IMR-90 (cell line): ENCODE data around the gene ATF5. TPM values are rescaled to one million over a fixed set of nuclear protein-coding genes. Genes with fewer than 3 reads are reported as not detected.

Source experiments
- ATAC-seq: fragments of 200-7000 bp; cut with Tn5 transposase; 2 replicates; pipeline ENCODE4 v1.9.1; 2020; ENCODE audit warnings: low read depth, mild to moderate bottlenecking, moderate library complexity
- BruUV-seq: library from RNA; stranded (reverse); fragments of 400-500 nt; replicated peaks from 2 replicates; lab custom pipeline; 2021; lab: Mats Ljungman, UMichigan
- CTCF ChIA-PET: fragments of 300-600 bp; formaldehyde crosslinking; extraction: SDS; loops from one replicate; lab custom pipeline; 2021; ENCODE audit warnings: antibody characterized with exemption; lab: Yijun Ruan, JAX
- POLR2A ChIA-PET: fragments of 300-600 bp; sonication (Branson Sonifier 250); formaldehyde crosslinking; loops from one replicate; lab custom pipeline; 2022; ENCODE audit warnings: antibody characterized with exemption; ENCODE audit not compliant: unreplicated experiment; lab: Charles Lee
- DNase-seq: peaks from one replicate; pipeline ENCODE4 v3.0.0; 2013
- H2AFZ ChIP-seq: replicated peaks from 2 replicates; pipeline ENCODE3; 2013; ENCODE audit warnings: low read length, mild to moderate bottlenecking; ENCODE audit not compliant: poor library complexity
- H2AK5ac ChIP-seq: 2 replicates; pipeline ENCODE4 v1.6.1; 2013; ENCODE audit warnings: low read depth, low read length, inconsistent platforms
- H2AK9ac ChIP-seq: replicated peaks from 2 replicates; pipeline ENCODE3; 2013; ENCODE audit warnings: mild to moderate bottlenecking, low read depth, low read length, moderate library complexity; ENCODE audit not compliant: poor library complexity
- H2BK120ac ChIP-seq: 2 replicates; pipeline ENCODE4 v1.6.1; 2013; ENCODE audit warnings: low read depth, low read length, inconsistent platforms
- H2BK15ac ChIP-seq: 3 replicates; pipeline ENCODE4 v1.6.1; 2013; ENCODE audit warnings: low read depth, low read length, inconsistent platforms
- H2BK20ac ChIP-seq: 2 replicates; pipeline ENCODE4 v1.6.1; 2013; ENCODE audit warnings: low read depth, mild to moderate bottlenecking, inconsistent platforms, low read length, moderate library complexity
- H2BK5ac ChIP-seq: 2 replicates; pipeline ENCODE4 v1.6.1; 2013; ENCODE audit warnings: mild to moderate bottlenecking, low read depth, low read length, inconsistent platforms; ENCODE audit not compliant: poor library complexity, severe bottlenecking
- H3K14ac ChIP-seq: replicated peaks from 2 replicates; pipeline ENCODE4 v1.6.1; 2013; ENCODE audit warnings: low read depth, low read length, inconsistent platforms
- H3K18ac ChIP-seq: 2 replicates; pipeline ENCODE4 v1.6.1; 2013; ENCODE audit warnings: low read depth, low read length, control low read depth
- H3K23ac ChIP-seq: 2 replicates; pipeline ENCODE4 v1.6.1; 2013; ENCODE audit warnings: low read depth, low read length, inconsistent platforms
- H3K27ac ChIP-seq: 2 replicates; pipeline ENCODE4 v1.5.1; 2013; ENCODE audit warnings: mild to moderate bottlenecking, control low read depth, low read length; ENCODE audit not compliant: insufficient read depth
- H3K27me3 ChIP-seq: 2 replicates; pipeline ENCODE4 v1.6.1; 2013; ENCODE audit warnings: low read length; ENCODE audit not compliant: control insufficient read depth, insufficient read depth
- H3K36me3 ChIP-seq: 2 replicates; pipeline ENCODE4 v1.6.1; 2013; ENCODE audit warnings: low read length, mixed read lengths; ENCODE audit not compliant: control insufficient read depth, insufficient read depth
- H3K4ac ChIP-seq: 2 replicates; pipeline ENCODE4 v1.6.1; 2013; ENCODE audit warnings: low read depth, low read length, inconsistent platforms
- H3K4me1 ChIP-seq: 2 replicates; pipeline ENCODE4 v1.6.1; 2013; ENCODE audit warnings: low read length, mixed read lengths; ENCODE audit not compliant: control insufficient read depth, insufficient read depth
- H3K4me2 ChIP-seq: 2 replicates; pipeline ENCODE4 v1.6.1; 2013; ENCODE audit warnings: low read depth, mild to moderate bottlenecking, control low read depth, low read length, moderate library complexity
- H3K4me3 ChIP-seq: 2 replicates; pipeline ENCODE4 v1.5.1; 2013; ENCODE audit warnings: low read depth, mild to moderate bottlenecking, control low read depth, low read length, moderate library complexity; ENCODE audit not compliant: insufficient read depth
- H3K56ac ChIP-seq: 2 replicates; pipeline ENCODE4 v1.6.1; 2013; ENCODE audit warnings: low read length, inconsistent platforms; ENCODE audit not compliant: insufficient read depth; ENCODE audit errors: extremely low read depth
- H3K79me1 ChIP-seq, 2 experiments: 2 replicates each; pipeline ENCODE4 v1.6.1; 2013; ENCODE audit warnings: low read length in 2 of 2, inconsistent platforms in 1 of 2, low read depth in 1 of 2
- H3K9ac ChIP-seq: 2 replicates; pipeline ENCODE4 v1.6.1; 2013; ENCODE audit warnings: low read depth, low read length, control low read depth
- H3K9me1 ChIP-seq: 2 replicates; pipeline ENCODE4 v1.6.1; 2013; ENCODE audit warnings: low read length, inconsistent platforms; ENCODE audit not compliant: insufficient read depth
- H3K9me3 ChIP-seq: 2 replicates; pipeline ENCODE4 v1.6.1; 2013; ENCODE audit warnings: low read length; ENCODE audit not compliant: control insufficient read depth, insufficient read depth
- H4K20me1 ChIP-seq: 2 replicates; pipeline ENCODE4 v1.6.1; 2013; ENCODE audit warnings: low read length, inconsistent platforms; ENCODE audit not compliant: insufficient read depth
- H4K5ac ChIP-seq: 2 replicates; pipeline ENCODE4 v1.6.1; 2013; ENCODE audit warnings: mild to moderate bottlenecking, low read depth, low read length, control low read depth
- H4K8ac ChIP-seq, 2 experiments: 2 replicates each; pipeline ENCODE4 v1.6.1; 2013; ENCODE audit warnings: low read depth in 2 of 2, low read length in 2 of 2, control low read depth in 1 of 2, inconsistent platforms in 1 of 2
- H4K91ac ChIP-seq: 2 replicates; pipeline ENCODE4 v1.6.1; 2013; ENCODE audit warnings: low read depth, low read length, inconsistent platforms; ENCODE audit not compliant: insufficient read depth
- CEBPB ChIP-seq: IDR thresholded peaks from 2 replicates; pipeline ENCODE4 v1.6.1; 2012; ENCODE audit warnings: low read depth, low read length, improper control_type of control experiment
- CHD1 ChIP-seq: IDR thresholded peaks from 2 replicates; pipeline ENCODE4 v1.6.1; 2012; ENCODE audit warnings: low read depth, low read length, improper control_type of control experiment
- FOS ChIP-seq: fragments of 150-350 bp; IDR thresholded peaks from 2 replicates; pipeline ENCODE4 v1.6.1; 2016; ENCODE audit warnings: low read depth, low read length
- MAFK ChIP-seq: IDR thresholded peaks from 2 replicates; pipeline ENCODE4 v1.6.1; 2012; ENCODE audit warnings: low read depth, low read length, improper control_type of control experiment
- MAZ ChIP-seq: IDR thresholded peaks from 2 replicates; pipeline ENCODE4 v1.6.1; 2012; ENCODE audit warnings: low read depth, mild to moderate bottlenecking, low read length, improper control_type of control experiment, moderate library complexity, borderline replicate concordance
- MXI1 ChIP-seq: IDR thresholded peaks from 2 replicates; pipeline ENCODE4 v1.6.1; 2012; ENCODE audit warnings: low read depth, mild to moderate bottlenecking, low read length, moderate library complexity, borderline replicate concordance
- NFE2L2 ChIP-seq: fragments of 150-350 bp; IDR thresholded peaks from 2 replicates; pipeline ENCODE4 v1.6.1; 2016; ENCODE audit warnings: low read depth, mild to moderate bottlenecking, low read length
- POLR2A ChIP-seq: IDR thresholded peaks from 2 replicates; pipeline ENCODE4 v1.6.1; 2012; ENCODE audit warnings: mild to moderate bottlenecking, low read depth, low read length
- RCOR1 ChIP-seq: IDR thresholded peaks from 2 replicates; pipeline ENCODE4 v1.6.1; 2012; ENCODE audit warnings: mild to moderate bottlenecking, low read length, improper control_type of control experiment; ENCODE audit not compliant: insufficient replicate concordance
- RFX5 ChIP-seq: IDR thresholded peaks from 2 replicates; pipeline ENCODE4 v1.8.0; 2012; ENCODE audit warnings: low read depth, mild to moderate bottlenecking, low read length, moderate library complexity
- WGBS, 2 experiments: methylation state at CpG; one replicate each; pipeline versions ENCODE4 v1.1.5 to v1.1.7; 2013; ENCODE audit warnings: missing lambda C conversion rate in 2 of 2; ENCODE audit not compliant: insufficient read length in 1 of 2; ENCODE audit errors: extremely low coverage in 2 of 2; 5-methylcytosine and 5-hydroxymethylcytosine counted together
- dilution Hi-C: fragments of 300-500 bp; cut with HindIII; formaldehyde crosslinking; loops from one replicate; pipeline ENCODE4 v1.14.3; 2018; ENCODE audit warnings: low sequenced_read_pairs; ENCODE audit not compliant: unreplicated experiment
- in situ Hi-C: fragments of 300-500 bp; cut with MboI; formaldehyde crosslinking; loops from 3 replicates; pipeline ENCODE4 v1.14.3; 2019; ENCODE audit warnings: low sequenced_read_pairs, inconsistent platforms, mixed read lengths
- intact Hi-C: fragments of 100-400 bp; cut with micrococcal nuclease; formaldehyde crosslinking; loops from 2 replicates; pipeline ENCODE4 v1.10.0; 2022
- polyA plus RNA-seq, 3 experiments: library from polyadenylated mRNA; depleted of rRNA; stranded (reverse); fragments of >200 nt; gene quantifications; 2 replicates each; pipeline ENCODE4 v1.2.3, GENCODE V29; 2012; ENCODE audit warnings: low replicate concordance in 1 of 3
- total RNA-seq: library from RNA; depleted of rRNA; stranded (reverse); fragments of >200 nt; gene quantifications from 2 replicates; pipeline ENCODE4 v1.2.3, GENCODE V29; 2012
- TF ChIP-seq, protein P1 (sequence below): conservative IDR thresholded peaks from 2 replicates; pipeline ENCODE4 v1.5.1; 2012; ENCODE audit warnings: mild to moderate bottlenecking, low read depth, low read length, improper control_type of control experiment
- TF ChIP-seq, protein P2 (sequence below): fragments of 150-350 bp; IDR thresholded peaks from 2 replicates; pipeline ENCODE4 v1.6.1; 2017; ENCODE audit warnings: mild to moderate bottlenecking, antibody characterized with exemption, low read length, low read depth
- TF ChIP-seq, protein P3 (sequence below): fragments of 150-350 bp; IDR thresholded peaks from 2 replicates; pipeline ENCODE4 v1.6.1; 2016; ENCODE audit warnings: low read depth, mild to moderate bottlenecking, low read length, moderate library complexity, borderline replicate concordance

The ATF5 gene
- total and polyA plus RNA-seq, 2 of the 4 experiments (the other 2 are of a cell fraction) = 2.7 to 15.7 TPM

DNA sequence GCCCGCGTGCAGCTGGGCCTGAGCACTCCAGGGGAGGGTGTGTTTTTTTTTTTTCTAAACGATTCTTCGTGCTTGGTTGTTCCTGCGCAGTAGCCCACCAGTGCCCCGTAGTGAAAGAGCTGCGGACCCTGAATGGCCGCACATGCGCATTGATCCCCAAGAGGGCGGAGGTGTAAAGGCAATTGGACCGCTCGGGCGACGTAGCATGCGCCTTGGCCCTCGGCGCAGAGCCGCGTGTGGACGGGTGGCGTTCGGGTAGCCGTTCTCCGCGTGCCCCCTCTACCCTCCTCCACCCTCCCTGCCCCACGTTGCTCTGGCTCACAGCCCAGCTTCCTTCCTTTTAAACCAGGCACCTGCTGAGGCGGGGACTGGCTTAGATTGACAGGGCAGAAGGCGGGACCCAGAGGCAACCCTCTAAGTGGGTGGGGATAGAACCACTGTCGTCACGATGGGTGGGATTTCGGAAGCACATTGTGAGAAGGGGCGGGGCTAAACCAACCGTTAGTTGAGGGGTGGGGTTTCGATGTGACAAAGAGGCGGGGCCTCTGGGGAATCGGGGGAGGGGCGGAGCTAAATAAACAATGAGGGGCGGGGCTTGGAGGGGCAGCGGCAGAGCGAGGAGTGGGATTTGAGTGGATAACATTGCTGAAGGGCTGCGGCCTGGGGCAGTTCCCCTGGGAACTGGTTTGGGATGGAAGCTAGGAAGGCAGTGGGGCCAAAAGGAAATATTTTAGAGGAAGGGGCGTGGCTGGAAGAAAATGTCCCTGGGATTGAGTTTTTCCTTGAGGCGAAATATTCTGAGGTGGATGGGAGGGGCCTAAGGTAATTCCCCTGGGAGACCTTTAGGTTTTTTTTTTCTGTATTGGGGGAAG lies 842 bp downstream of the ATF5 start:
- H2BK15ac ChIP-seq = peak overlapping the region; percentile 77; the same call in 1 of the 3 replicates
- peak overlapping the region; percentile 91 for H2BK120ac ChIP-seq
- H3K27ac ChIP-seq = peak overlapping the region; percentile 75
- intact Hi-C loops = no loop called here
- H3K4me1 ChIP-seq = peaks cover 4% of the 10 kb centered on the region
- peak overlapping the region; percentile 72; the same call in 1 of the 2 replicates for H2BK20ac ChIP-seq
- H3K14ac ChIP-seq = peak overlapping the region; percentile 96
- peaks cover 13% of the 10 kb centered on the region for H3K36me3 ChIP-seq
- peak overlapping the region; percentile 80 for H3K4me3 ChIP-seq
- peak overlapping the region; percentile 83 for H3K9ac ChIP-seq
- peak overlapping the region; percentile 91 for H3K56ac ChIP-seq
- POLR2A ChIA-PET = interaction anchor here (0.6 to 1.0 kb wide), 5 partner anchors 11 to 79 kb away, joined by 3 to 7 read pairs (median 5); no protein-coding TSS in a partner anchor
- H3K23ac ChIP-seq = peak overlapping the region; percentile 88
- peak overlapping the region; percentile 92 for H2BK5ac ChIP-seq
- peaks cover 14% of the 10 kb centered on the region for H3K9me1 ChIP-seq
- H3K4ac ChIP-seq = peak overlapping the region; percentile 97
- H3K9me3 ChIP-seq = no peaks in the 10 kb centered on the region
- 8% methylated on average over 10 of the region's 43 CpGs; no CpG with 5 or more reads in 1 of the 2 experiments for WGBS, 2 experiments
- ATAC-seq (peak; percentile 93), DNase-seq (peak; percentile 97)
- H2AK5ac ChIP-seq = peak overlapping the region; percentile 69
- CTCF ChIA-PET = no interaction called here
- peak overlapping the region; percentile 82 to 98 for H4K8ac ChIP-seq
- H4K20me1 ChIP-seq = peaks cover 10% of the 10 kb centered on the region; the same call in 1 of the 2 replicates
- H3K4me2 ChIP-seq = peak overlapping the region; percentile 87
- peak overlapping the region; percentile 98 for H2AFZ ChIP-seq
- no TSS peak for BruUV-seq
- H4K5ac ChIP-seq = peak overlapping the region; percentile 71
- in situ Hi-C loops = loop anchor here (10.0 kb wide), 2 partner anchors 55 to 215 kb away; no protein-coding TSS in a partner anchor
- no peaks in the 10 kb centered on the region for H3K27me3 ChIP-seq
- peak overlapping the region; percentile 93 for H4K91ac ChIP-seq
- dilution Hi-C loops = no loop called here
- H3K79me1 ChIP-seq = peaks cover 16 to 38% of the 10 kb centered on the region in 2 experiments
- peak overlapping the region; percentile 100 for H2AK9ac ChIP-seq
- H3K18ac ChIP-seq = peak overlapping the region; percentile 79
- TF ChIP-seq MAFK (no peak), MAZ (no peak), FOS (no peak), CEBPB (no peak), CHD1 (no peak), NFE2L2 (no peak), RCOR1 (no peak), MXI1 (peak; percentile 78; the same call in 1 of the 2 replicates), POLR2A (no peak; the same call in 1 of the 2 replicates), RFX5 (no peak)
- TF ChIP-seq, protein P1, sequence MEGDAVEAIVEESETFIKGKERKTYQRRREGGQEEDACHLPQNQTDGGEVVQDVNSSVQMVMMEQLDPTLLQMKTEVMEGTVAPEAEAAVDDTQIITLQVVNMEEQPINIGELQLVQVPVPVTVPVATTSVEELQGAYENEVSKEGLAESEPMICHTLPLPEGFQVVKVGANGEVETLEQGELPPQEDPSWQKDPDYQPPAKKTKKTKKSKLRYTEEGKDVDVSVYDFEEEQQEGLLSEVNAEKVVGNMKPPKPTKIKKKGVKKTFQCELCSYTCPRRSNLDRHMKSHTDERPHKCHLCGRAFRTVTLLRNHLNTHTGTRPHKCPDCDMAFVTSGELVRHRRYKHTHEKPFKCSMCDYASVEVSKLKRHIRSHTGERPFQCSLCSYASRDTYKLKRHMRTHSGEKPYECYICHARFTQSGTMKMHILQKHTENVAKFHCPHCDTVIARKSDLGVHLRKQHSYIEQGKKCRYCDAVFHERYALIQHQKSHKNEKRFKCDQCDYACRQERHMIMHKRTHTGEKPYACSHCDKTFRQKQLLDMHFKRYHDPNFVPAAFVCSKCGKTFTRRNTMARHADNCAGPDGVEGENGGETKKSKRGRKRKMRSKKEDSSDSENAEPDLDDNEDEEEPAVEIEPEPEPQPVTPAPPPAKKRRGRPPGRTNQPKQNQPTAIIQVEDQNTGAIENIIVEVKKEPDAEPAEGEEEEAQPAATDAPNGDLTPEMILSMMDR = no peak
- TF ChIP-seq, protein P2, sequence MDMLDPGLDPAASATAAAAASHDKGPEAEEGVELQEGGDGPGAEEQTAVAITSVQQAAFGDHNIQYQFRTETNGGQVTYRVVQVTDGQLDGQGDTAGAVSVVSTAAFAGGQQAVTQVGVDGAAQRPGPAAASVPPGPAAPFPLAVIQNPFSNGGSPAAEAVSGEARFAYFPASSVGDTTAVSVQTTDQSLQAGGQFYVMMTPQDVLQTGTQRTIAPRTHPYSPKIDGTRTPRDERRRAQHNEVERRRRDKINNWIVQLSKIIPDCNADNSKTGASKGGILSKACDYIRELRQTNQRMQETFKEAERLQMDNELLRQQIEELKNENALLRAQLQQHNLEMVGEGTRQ = peak; percentile 31; the same call in 1 of the 2 replicates
- TF ChIP-seq, protein P3, sequence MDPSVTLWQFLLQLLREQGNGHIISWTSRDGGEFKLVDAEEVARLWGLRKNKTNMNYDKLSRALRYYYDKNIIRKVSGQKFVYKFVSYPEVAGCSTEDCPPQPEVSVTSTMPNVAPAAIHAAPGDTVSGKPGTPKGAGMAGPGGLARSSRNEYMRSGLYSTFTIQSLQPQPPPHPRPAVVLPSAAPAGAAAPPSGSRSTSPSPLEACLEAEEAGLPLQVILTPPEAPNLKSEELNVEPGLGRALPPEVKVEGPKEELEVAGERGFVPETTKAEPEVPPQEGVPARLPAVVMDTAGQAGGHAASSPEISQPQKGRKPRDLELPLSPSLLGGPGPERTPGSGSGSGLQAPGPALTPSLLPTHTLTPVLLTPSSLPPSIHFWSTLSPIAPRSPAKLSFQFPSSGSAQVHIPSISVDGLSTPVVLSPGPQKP = no peak
